HFFc6 (cell line): Measurements from ENCODE around the gene AKIRIN2. TPM values are rescaled to one million over a fixed set of nuclear protein-coding genes. Genes with fewer than 3 reads are reported as not detected.
A peak's percentile ranks its signal among the peaks of the same experiment; 100 is the strongest.
"Not testable (repeated sequence)": the region's sequence is repeated elsewhere in the genome, so short reads cannot be mapped to it uniquely, and the experiment has no call there.

Source experiments
- DNase-seq: peaks from one replicate; pipeline ENCODE4 v3.0.0-alpha.2; 2018
- H3K27ac Mint-ChIP-seq: 2 replicates; pipeline ENCODE4 v1.8.0; 2020; ENCODE audit warnings: mild to moderate bottlenecking, mixed read lengths
- H3K27me3 Mint-ChIP-seq: 2 replicates; pipeline ENCODE4 v1.8.0; 2021; ENCODE audit warnings: mild to moderate bottlenecking, moderate library complexity, mixed read lengths; ENCODE audit not compliant: insufficient read depth
- H3K36me3 Mint-ChIP-seq: 2 replicates; pipeline ENCODE4 v1.8.0; 2021; ENCODE audit warnings: low read depth, mixed read lengths
- H3K4me1 Mint-ChIP-seq: 2 replicates; pipeline ENCODE4 v1.8.0; 2020; ENCODE audit warnings: low read depth, mixed read lengths
- H3K4me3 Mint-ChIP-seq: 2 replicates; pipeline ENCODE4 v1.8.0; 2020; ENCODE audit warnings: mild to moderate bottlenecking, moderate library complexity, mixed read lengths
- H3K9me3 Mint-ChIP-seq: 2 replicates; pipeline ENCODE4 v1.8.0; 2020; ENCODE audit warnings: mild to moderate bottlenecking, mixed read lengths
- CTCF ChIP-seq: fragments of 200-600 bp; sonication (generic); IDR thresholded peaks from 2 replicates; pipeline ENCODE4 v1.5.0; 2021; ENCODE audit warnings: antibody characterized with exemption, mild to moderate bottlenecking
- total RNA-seq, 6 experiments: library from RNA; stranded (reverse); fragmentation: NEBNext Ultra II Directional; extraction: Animal tissue kit (Norgen Biotek cat#: 25700); gene quantifications; 2 replicates in 1 of 6; 3 replicates in 5 of 6; pipeline ENCODE4 v1.2.3, GENCODE V29; 2021

AKIRIN2 gene
- total RNA-seq, 6 experiments from 2014 or later, result 47.0 to 63.1 (median 55.8) TPM

- DNase-seq, result peak; percentile 45
- Mint-ChIP-seq H3K9me3 (peaks cover 7% of the 10 kb centered on the region; the same call in 1 of the 2 replicates), H3K27me3 (peaks cover 4% of the 10 kb centered on the region; the same call in 1 of the 2 replicates), H3K27ac (peak overlapping the region; percentile 84), H3K36me3 (peaks cover 14% of the 10 kb centered on the region), H3K4me3 (no peak overlapping the region; the same call in 1 of the 2 replicates), H3K4me1 (peaks cover 56% of the 10 kb centered on the region)
- TF ChIP-seq CTCF, result no peak
Measured at GRCh38 chr6:87705070-87705691, 3.1 kb upstream of the AKIRIN2 start.

DNA sequence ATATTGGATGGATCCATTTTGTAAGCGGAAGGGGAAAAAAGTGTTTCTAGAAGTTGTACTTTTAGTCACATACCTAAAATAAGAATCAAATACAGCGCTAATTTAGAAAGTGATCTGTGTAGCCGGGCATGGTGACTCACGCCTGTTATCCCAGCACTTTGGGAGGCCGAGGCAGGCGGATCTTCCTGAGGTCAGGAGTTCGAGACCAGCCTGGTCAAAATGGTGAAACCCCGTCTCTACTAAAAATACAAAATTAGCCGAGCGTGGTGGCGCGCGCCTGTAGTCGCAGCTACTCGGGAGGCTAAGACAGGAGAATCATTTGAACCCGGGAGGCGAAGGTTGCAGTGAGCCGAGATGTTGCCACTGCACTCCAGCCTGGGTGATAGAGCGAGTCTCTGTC is 1.0 kb upstream of the AKIRIN2 start:
- DNase-seq, H3K9me3 Mint-ChIP-seq, H3K27me3 Mint-ChIP-seq: not testable (repeated sequence)
- Mint-ChIP-seq H3K27ac (peak overlapping the region; percentile 99), H3K4me1 (peaks cover 53% of the 10 kb centered on the region), H3K4me3 (peak overlapping the region; percentile 100), H3K36me3 (peaks cover 23% of the 10 kb centered on the region)

- peak overlapping the region; percentile 99 for H3K27ac Mint-ChIP-seq
- no peak for TF ChIP-seq CTCF
- peak overlapping the region; percentile 100 for H3K4me3 Mint-ChIP-seq
- H3K4me1 Mint-ChIP-seq, result peaks cover 53% of the 10 kb centered on the region
- H3K9me3 Mint-ChIP-seq, result no peaks in the 10 kb centered on the region
- H3K27me3 Mint-ChIP-seq, result peaks cover 4% of the 10 kb centered on the region; the same call in 1 of the 2 replicates
- H3K36me3 Mint-ChIP-seq, result peaks cover 26% of the 10 kb centered on the region
- peak; percentile 53 for DNase-seq
Measured at GRCh38 chr6:87702589-87702945, 534 bp upstream of the AKIRIN2 start.

- peak overlapping the region; percentile 100 for H3K4me3 Mint-ChIP-seq
- peaks cover 4% of the 10 kb centered on the region; the same call in 1 of the 2 replicates for H3K27me3 Mint-ChIP-seq
- TF ChIP-seq CTCF, result no peak
- peaks cover 26% of the 10 kb centered on the region for H3K36me3 Mint-ChIP-seq
- no peaks in the 10 kb centered on the region for H3K9me3 Mint-ChIP-seq
- no peak for DNase-seq
- peak overlapping the region; percentile 99 for H3K27ac Mint-ChIP-seq
- H3K4me1 Mint-ChIP-seq, result peaks cover 47% of the 10 kb centered on the region
Measured at GRCh38 chr6:87701344-87701675, 723 bp downstream of the AKIRIN2 start.

- Mint-ChIP-seq H3K27ac (peak overlapping the region; percentile 99), H3K4me3 (peak overlapping the region; percentile 100), H3K4me1 (peaks cover 47% of the 10 kb centered on the region), H3K36me3 (peaks cover 26% of the 10 kb centered on the region), H3K27me3 (peaks cover 4% of the 10 kb centered on the region; the same call in 1 of the 2 replicates), H3K9me3 (no peaks in the 10 kb centered on the region)
- DNase-seq, result peak; percentile 75
- TF ChIP-seq CTCF, result no peak
Measured at GRCh38 chr6:87700397-87701343, 1.4 kb downstream of the AKIRIN2 start.

GRCh38 chr6:87699576-87699975 is 2.5 kb downstream of the AKIRIN2 start:
- H3K27me3 Mint-ChIP-seq, result peaks cover 2% of the 10 kb centered on the region; the same call in 1 of the 2 replicates
- peaks cover 26% of the 10 kb centered on the region for H3K36me3 Mint-ChIP-seq
- no peak for DNase-seq
- no peak for TF ChIP-seq CTCF
- peaks cover 46% of the 10 kb centered on the region for H3K4me1 Mint-ChIP-seq
- peak overlapping the region; percentile 100 for H3K4me3 Mint-ChIP-seq
- H3K9me3 Mint-ChIP-seq, result no peaks in the 10 kb centered on the region
- peak overlapping the region; percentile 19 for H3K27ac Mint-ChIP-seq
